Activated naive CD4-positive, alpha-beta T cell treated with anti-CD3 and anti-CD28 coated beads, Interleukin-2, amount 50 U/mL, for 72 hours (primary cell): ENCODE measurements around the gene CCDC124. TPM values are rescaled to one million over a fixed set of nuclear protein-coding genes. Genes with fewer than 3 reads are reported as not detected.
"Not testable (repeated sequence)": the region's sequence is repeated elsewhere in the genome, so short reads cannot be mapped to it uniquely, and the experiment has no call there.

Experiments
- ATAC-seq, 2 donors: fragments of 150-1000 bp; cut with Tn5 transposase; 2 replicates each; pipeline ENCODE4 v1.10.0; 2021; ENCODE audit warnings: mild to moderate bottlenecking in 2 of 2, moderate library complexity in 2 of 2
- DNase-seq, 2 donors: peaks; one replicate each; pipeline ENCODE4 v3.0.0; 2021 to 2022; ENCODE audit warnings: low spot score in 2 of 2
- H3K27ac Mint-ChIP-seq, 2 donors: one replicate each; pipeline ENCODE4 v1.8.0; 2022; ENCODE audit warnings: mild to moderate bottlenecking in 2 of 2, mixed read lengths in 2 of 2
- H3K36me3 Mint-ChIP-seq, 2 donors: one replicate each; pipeline ENCODE4 v1.8.0; 2022; ENCODE audit warnings: mixed read lengths in 2 of 2
- H3K9me3 Mint-ChIP-seq, 2 donors: one replicate each; pipeline ENCODE4 v1.8.0; 2022; ENCODE audit warnings: mixed read lengths in 2 of 2
- total RNA-seq, 2 donors: library from RNA; stranded (reverse); gene quantifications; one replicate each; pipeline ENCODE4 v1.2.3, GENCODE V29; 2022

Gene CCDC124
- total RNA-seq: 10 to 100 TPM; 66.4 to 80.8 TPM

GRCh38 chr19:17932485-17933338 lies at the start of gene CCDC124:
CCDC124 (plus strand) TSS chr19:17933015; CDS start chr19:17936421, 3,406 bp downstream.
- ATAC-seq: peak; percentile 97 to 98
- H3K27ac Mint-ChIP-seq: peak within 1 kb of the TSS; percentile 87 to 99

GRCh38 chr19:17883627-17884410 lies 49.0 kb upstream of the CCDC124 start:
- DNase-seq (no peak), ATAC-seq (no peak)
- no peak overlapping the region for H3K27ac Mint-ChIP-seq
- H3K9me3 Mint-ChIP-seq: no peaks in the 10 kb centered on the region
- no peaks in the 10 kb centered on the region for H3K36me3 Mint-ChIP-seq

More at GRCh38 chr19:17932485-17933338, at the start of gene CCDC124:
- no peaks in the 10 kb centered on the region for H3K9me3 Mint-ChIP-seq
- peaks cover 0 to 6% of the 10 kb centered on the region in 2 donors for H3K36me3 Mint-ChIP-seq
- DNase-seq: peak; percentile 92 to 95

- no peaks in the 10 kb centered on the region for H3K36me3 Mint-ChIP-seq
Observed at GRCh38 chr19:17886515-17886914, 46.3 kb upstream of the CCDC124 start.

GRCh38 chr19:17887221-17887620 lies 45.6 kb upstream of the CCDC124 start:
- not testable (repeated sequence) for H3K9me3 Mint-ChIP-seq, DNase-seq, H3K27ac Mint-ChIP-seq, H3K36me3 Mint-ChIP-seq
- ATAC-seq: peak in 1 of 2 donors; percentile 41

More at GRCh38 chr19:17886515-17886914, 46.3 kb upstream of the CCDC124 start:
- ATAC-seq (no peak), DNase-seq (no peak)
- Mint-ChIP-seq H3K9me3 (no peaks in the 10 kb centered on the region), H3K27ac (no peak overlapping the region)

- H3K27ac Mint-ChIP-seq: no peak overlapping the region
- H3K36me3 Mint-ChIP-seq: no peaks in the 10 kb centered on the region
- DNase-seq: no peak
- no peak for ATAC-seq
- no peaks in the 10 kb centered on the region for H3K9me3 Mint-ChIP-seq
Observed at GRCh38 chr19:17888260-17888659, 44.6 kb upstream of the CCDC124 start.

GRCh38 chr19:17889609-17890214 lies 43.1 kb upstream of the CCDC124 start:
- Mint-ChIP-seq H3K36me3 (no peaks in the 10 kb centered on the region), H3K9me3 (no peaks in the 10 kb centered on the region), H3K27ac (no peak overlapping the region)
- ATAC-seq (no peak), DNase-seq (no peak)

- Mint-ChIP-seq H3K27ac (no peak overlapping the region), H3K9me3 (no peaks in the 10 kb centered on the region), H3K36me3 (no peaks in the 10 kb centered on the region)
- DNase-seq (no peak), ATAC-seq (no peak)
Observed at GRCh38 chr19:17893766-17894165, 39.0 kb upstream of the CCDC124 start.

GRCh38 chr19:17902701-17903100 lies 30.1 kb upstream of the CCDC124 start:
- Mint-ChIP-seq H3K27ac (no peak overlapping the region), H3K36me3 (no peaks in the 10 kb centered on the region), H3K9me3 (no peaks in the 10 kb centered on the region)
- no peak for DNase-seq
- no peak for ATAC-seq

GRCh38 chr19:17908244-17908643 lies 24.6 kb upstream of the CCDC124 start:
- ATAC-seq (no peak), DNase-seq (no peak)
- peaks cover 0 to 6% of the 10 kb centered on the region in 2 donors for H3K9me3 Mint-ChIP-seq
- H3K27ac Mint-ChIP-seq: no peak overlapping the region
- H3K36me3 Mint-ChIP-seq: peaks cover 2 to 8% of the 10 kb centered on the region in 2 donors

GRCh38 chr19:17909003-17909732 lies 23.6 kb upstream of the CCDC124 start:
- Mint-ChIP-seq H3K9me3 (peaks cover 0 to 13% of the 10 kb centered on the region in 2 donors), H3K27ac (no peak overlapping the region), H3K36me3 (peaks cover 9 to 16% of the 10 kb centered on the region in 2 donors)
- no peak for DNase-seq
- ATAC-seq: no peak

GRCh38 chr19:17910791-17911360 lies 21.9 kb upstream of the CCDC124 start:
- Mint-ChIP-seq H3K9me3 (peaks cover 0 to 13% of the 10 kb centered on the region in 2 donors), H3K36me3 (peaks cover 9 to 16% of the 10 kb centered on the region in 2 donors), H3K27ac (no peak overlapping the region)
- no peak for DNase-seq
- ATAC-seq: no peak

- Mint-ChIP-seq H3K27ac (no peak overlapping the region), H3K36me3 (peaks cover 9 to 10% of the 10 kb centered on the region in 2 donors), H3K9me3 (peaks cover 0 to 7% of the 10 kb centered on the region in 2 donors)
- no peak for DNase-seq
- ATAC-seq: no peak
Observed at GRCh38 chr19:17915940-17916593, 16.7 kb upstream of the CCDC124 start.

GRCh38 chr19:17918151-17918550 lies 14.7 kb upstream of the CCDC124 start:
- not testable (repeated sequence) for H3K9me3 Mint-ChIP-seq, ATAC-seq, DNase-seq, H3K27ac Mint-ChIP-seq, H3K36me3 Mint-ChIP-seq

- ATAC-seq, H3K9me3 Mint-ChIP-seq, H3K36me3 Mint-ChIP-seq, DNase-seq, H3K27ac Mint-ChIP-seq: not testable (repeated sequence)
Observed at GRCh38 chr19:17919122-17919521, 13.7 kb upstream of the CCDC124 start.

GRCh38 chr19:17920527-17920926 lies 12.3 kb upstream of the CCDC124 start:
- Mint-ChIP-seq H3K27ac (no peak overlapping the region), H3K9me3 (no peaks in the 10 kb centered on the region), H3K36me3 (no peaks in the 10 kb centered on the region)
- DNase-seq (no peak), ATAC-seq (no peak)
